Heart right ventricle (tissue), 16 donors: Measurements from ENCODE around the gene CAPN14. TPM values are rescaled to one million over a fixed set of nuclear protein-coding genes. Genes with fewer than 3 reads are reported as not detected.

Experiments used
- ATAC-seq, 8 donors: fragments of 200-7000 bp; cut with Tn5 transposase; one replicate each; pipeline ENCODE4 v1.9.1; 2020; ENCODE audit warnings: mild to moderate bottlenecking in 8 of 8, moderate library complexity in 8 of 8, moderate number of reproducible peaks in 1 of 8
- DNase-seq, 2 donors: peaks; one replicate each; pipeline ENCODE4 v3.0.0-alpha.2; 2020
- H3K27ac ChIP-seq, 10 donors: fragments of 200-600 bp; sonication (generic) in 2 of 10; one replicate each; pipeline versions ENCODE4 v1.5.0 to v1.8.0; 2020 to 2022; ENCODE audit warnings: mild to moderate bottlenecking in 3 of 10
- H3K27me3 ChIP-seq, 7 donors: fragments of 200-600 bp; one replicate each; pipeline ENCODE4 v1.8.0; 2021 to 2022; ENCODE audit warnings: mild to moderate bottlenecking in 2 of 7
- H3K36me3 ChIP-seq, 9 donors: fragments of 200-600 bp; sonication (generic) in 1 of 9; one replicate each; pipeline versions ENCODE4 v1.5.0 to v1.8.0; 2020 to 2022; ENCODE audit warnings: mild to moderate bottlenecking in 2 of 9
- H3K4me1 ChIP-seq, 9 donors: fragments of 200-600 bp; sonication (generic) in 1 of 9; one replicate each; pipeline versions ENCODE4 v1.5.0 to v1.8.0; 2020 to 2022; ENCODE audit warnings: mild to moderate bottlenecking in 4 of 9
- H3K4me3 ChIP-seq, 10 donors: fragments of 200-600 bp; sonication (generic) in 2 of 10; one replicate each; pipeline versions ENCODE4 v1.5.0 to v1.8.0; 2020 to 2022; ENCODE audit warnings: mild to moderate bottlenecking in 7 of 10, moderate library complexity in 2 of 10
- H3K9me3 ChIP-seq, 11 donors: fragments of 200-600 bp in 10 of 11; sonication (generic) in 2 of 11; one replicate each; pipeline versions ENCODE4 v1.5.0 to v1.8.0; 2013 to 2022; ENCODE audit warnings: mild to moderate bottlenecking in 2 of 11, control low read depth in 1 of 11, moderate library complexity in 1 of 11
- WGBS, 2 donors: extraction: QIAGEN DNeasy Blood & Tissue Kit; methylation state at CpG; one replicate each; pipeline ENCODE4 v1.1.7; 2013; ENCODE audit warnings: inconsistent platforms in 1 of 2; 5-methylcytosine and 5-hydroxymethylcytosine counted together
- intact Hi-C, 10 donors: fragments of 100-400 bp; cut with DNase I; formaldehyde crosslinking; loops; one replicate each; pipeline versions ENCODE4 v1.11.1 to v1.14.2; 2022
- polyA plus RNA-seq, 2 donors: library from polyadenylated mRNA; stranded (reverse); fragments of 200-250 nt; gene quantifications; one replicate each; pipeline ENCODE4 v1.2.3, GENCODE V29; 2013
- total RNA-seq, 10 donors: library from RNA; stranded (reverse); fragmentation: NEBNext Ultra II Directional in 3 of 10; extraction: Animal tissue kit (Norgen Biotek cat#: 25700) in 3 of 10; gene quantifications; one replicate each; pipeline versions ENCODE4 v1.2.1 to v1.2.4, GENCODE V29; 2021 to 2023
- TF ChIP-seq, protein P1 (sequence below), 9 donors: fragments of 200-600 bp; sonication (generic) in 2 of 9; IDR thresholded peaks; one replicate each; pipeline versions ENCODE4 v1.5.0 to v1.8.0; 2021 to 2022; ENCODE audit warnings: antibody characterized with exemption in 9 of 9, mild to moderate bottlenecking in 5 of 9, moderate library complexity in 1 of 9
- donor health status: Arrhythmogenic right ventricular cardiomyopathy.
- donor health status: ischemic (EF 13 %, LVEDD 7.1; RV severe dilation, severe dysfunction).
- donor health status: healthy with polysubstance abuse.
- donor health status: DM: no; HTN: yes; CAD: no.
- donor health status: DM: no; HTN: no; CAD: no.
- donor health status: ischemic (EF 25% LVEDD 6.9; RV normal size, moderate dysfunction).
- donor health status: ischemic (EF 25% LVEDD 5.7; RV mildly dilated, moderate dysfunction).
- donor health status: healthy.
- donor health status: DM: yes; HTN: yes; CAD: no.
- donor health status: Ischemic cardiomyopathy.
- donor health status: ischemic (EF 35%, LVEDD 5.7; RV mildly dilated, moderate dysfunction).
- donor health status: nonischemic (EF 11% LVEDD 7.7; RV severe dilation, severe dysfunction).
- donor health status: DM: yes; HTN: yes; CAD: no.
- donor health status: PGD.
- donor health status: ischemic (EF 29% LVEDD 5.4; RV normal size, mild dysfunction).
- donor health status: nonischemic (EF 23%, LVEDD 6.1; RV moderate dilation, normal function).

The CAPN14 gene
- total and polyA plus RNA-seq, 12 donors: 0.08 to 0.46 (median 0.25) TPM; not detected in 1

DNA sequence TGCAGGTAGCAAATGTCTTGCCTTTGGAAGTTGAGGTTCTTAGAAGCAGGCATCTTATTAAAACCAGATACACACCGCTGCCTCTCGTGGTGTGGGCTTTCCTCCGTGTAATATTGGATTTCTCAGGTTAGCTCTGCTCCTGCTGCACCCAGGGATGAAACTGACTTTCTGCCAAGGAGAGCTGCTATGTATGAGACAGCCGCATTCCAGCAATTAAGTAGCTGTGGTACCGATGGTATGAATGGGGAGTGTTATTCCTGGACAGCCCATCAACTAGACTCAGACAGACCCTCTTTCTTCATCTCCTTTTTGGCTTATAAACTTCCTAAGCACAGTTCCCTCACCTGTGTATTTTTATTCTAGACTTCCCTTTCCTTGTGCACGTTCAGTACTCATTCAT lies 9.8 kb upstream of the CAPN14 start:
- Histone ChIP-seq H3K27me3 (no peaks in the 10 kb centered on the region), H3K27ac (peak overlapping the region in 4 of 10 donors; percentile 12 to 31 (median 23)), H3K4me1 (peaks cover 0 to 20% (median 0%) of the 10 kb centered on the region in 9 donors), H3K9me3 (no peaks in the 10 kb centered on the region), H3K4me3 (no peak overlapping the region), H3K36me3 (no peaks in the 10 kb centered on the region)
- TF ChIP-seq, protein P1, sequence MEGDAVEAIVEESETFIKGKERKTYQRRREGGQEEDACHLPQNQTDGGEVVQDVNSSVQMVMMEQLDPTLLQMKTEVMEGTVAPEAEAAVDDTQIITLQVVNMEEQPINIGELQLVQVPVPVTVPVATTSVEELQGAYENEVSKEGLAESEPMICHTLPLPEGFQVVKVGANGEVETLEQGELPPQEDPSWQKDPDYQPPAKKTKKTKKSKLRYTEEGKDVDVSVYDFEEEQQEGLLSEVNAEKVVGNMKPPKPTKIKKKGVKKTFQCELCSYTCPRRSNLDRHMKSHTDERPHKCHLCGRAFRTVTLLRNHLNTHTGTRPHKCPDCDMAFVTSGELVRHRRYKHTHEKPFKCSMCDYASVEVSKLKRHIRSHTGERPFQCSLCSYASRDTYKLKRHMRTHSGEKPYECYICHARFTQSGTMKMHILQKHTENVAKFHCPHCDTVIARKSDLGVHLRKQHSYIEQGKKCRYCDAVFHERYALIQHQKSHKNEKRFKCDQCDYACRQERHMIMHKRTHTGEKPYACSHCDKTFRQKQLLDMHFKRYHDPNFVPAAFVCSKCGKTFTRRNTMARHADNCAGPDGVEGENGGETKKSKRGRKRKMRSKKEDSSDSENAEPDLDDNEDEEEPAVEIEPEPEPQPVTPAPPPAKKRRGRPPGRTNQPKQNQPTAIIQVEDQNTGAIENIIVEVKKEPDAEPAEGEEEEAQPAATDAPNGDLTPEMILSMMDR (IDR thresholded peaks at IDR 0.05): no peak
- ATAC-seq (peak in 3 of 8 donors; percentile 17 to 33 (median 24)), DNase-seq (no peak)
- WGBS, 2 donors: 36 to 52% methylated on average over 6 of the region's 6 CpGs
- intact Hi-C loops: no loop called here

- ATAC-seq: no peak
- intact Hi-C loops: no loop called here
- DNase-seq: no peak
- no peak overlapping the region for H3K4me3 ChIP-seq
- H3K27me3 ChIP-seq: no peaks in the 10 kb centered on the region
- no peaks in the 10 kb centered on the region for H3K36me3 ChIP-seq
- no peak overlapping the region for H3K27ac ChIP-seq
- WGBS, 2 donors: 23 to 26% methylated on average over 2 of the region's 2 CpGs
- H3K4me1 ChIP-seq: peaks cover 0 to 14% (median 0%) of the 10 kb centered on the region in 9 donors
- H3K9me3 ChIP-seq: no peaks in the 10 kb centered on the region
- TF ChIP-seq, protein P1 (IDR thresholded peaks at IDR 0.05): no peak
Measured at GRCh38 chr2:31226266-31226665, 9.0 kb upstream of the CAPN14 start.

- WGBS, 2 donors: 91% methylated on average over 7 of the region's 7 CpGs
- Histone ChIP-seq H3K27me3 (no peaks in the 10 kb centered on the region), H3K27ac (no peak overlapping the region), H3K4me1 (peaks cover 0 to 14% (median 0%) of the 10 kb centered on the region in 9 donors), H3K36me3 (no peaks in the 10 kb centered on the region), H3K4me3 (no peak overlapping the region), H3K9me3 (no peaks in the 10 kb centered on the region)
- no peak for ATAC-seq
- intact Hi-C loops: no loop called here
- TF ChIP-seq, protein P1 (IDR thresholded peaks at IDR 0.05): no peak
- no peak for DNase-seq
Measured at GRCh38 chr2:31223749-31224148, 6.4 kb upstream of the CAPN14 start.

DNA sequence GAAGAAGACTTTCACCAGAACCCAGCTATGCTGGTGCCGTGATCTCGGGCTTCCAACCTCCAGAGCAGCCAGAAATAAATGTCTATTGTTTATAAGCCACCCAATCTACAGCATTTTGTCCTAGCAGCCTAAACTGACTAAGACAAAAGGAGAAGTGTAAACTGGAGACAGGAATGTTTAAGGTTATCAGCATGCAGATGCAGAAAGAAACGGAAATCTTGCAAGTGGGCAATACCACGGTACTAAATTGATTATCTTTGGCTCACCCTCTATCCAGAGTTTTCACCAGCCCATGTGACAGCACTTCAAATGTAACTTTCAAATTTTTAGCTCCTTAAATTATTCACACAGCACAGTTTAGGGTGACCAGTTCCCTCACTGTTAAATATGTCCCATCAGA lies 5.7 kb upstream of the CAPN14 start:
- ATAC-seq (no peak), DNase-seq (no peak)
- TF ChIP-seq, protein P1 (IDR thresholded peaks at IDR 0.05): no peak
- Histone ChIP-seq H3K27ac (no peak overlapping the region), H3K36me3 (no peaks in the 10 kb centered on the region), H3K4me3 (no peak overlapping the region), H3K4me1 (peaks cover 0 to 14% (median 0%) of the 10 kb centered on the region in 9 donors), H3K27me3 (no peaks in the 10 kb centered on the region), H3K9me3 (no peaks in the 10 kb centered on the region)
- whole genome bisulfite sequencing, 2 donors: 70 to 73% methylated on average over 4 of the region's 4 CpGs
- intact Hi-C loops: no loop called here
